ENCODE measurements around the gene ATP1A1. TPM values are rescaled to one million over a fixed set of nuclear protein-coding genes. Genes with fewer than 3 reads are reported as not detected.

ATP1A1 gene
- total and polyA plus RNA-seq, 2 donors (not counting 1 experiment from before 2014, with no cell fraction given), result 141 to 230 TPM

DNA sequence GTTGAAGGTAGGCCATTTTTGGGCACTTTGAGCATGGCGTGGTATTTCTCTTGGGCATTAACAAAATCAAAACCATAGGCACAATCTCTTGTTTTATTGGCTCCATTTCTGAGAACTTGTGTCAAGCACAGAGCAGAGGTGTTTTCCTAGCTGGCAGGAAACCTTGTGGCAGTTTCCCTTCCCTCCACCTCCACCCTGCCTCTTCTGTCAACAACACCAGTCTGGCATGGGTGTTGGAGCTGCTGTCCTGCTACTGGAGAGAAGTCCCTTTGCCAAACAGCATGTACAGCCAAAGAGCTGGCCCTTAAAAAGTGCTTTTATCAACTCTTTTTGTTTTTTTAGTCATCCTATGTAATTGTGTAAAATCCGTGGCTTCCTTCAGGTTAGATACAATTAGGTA is 16.0 kb downstream of the ATP1A1 start:
- no peak for DNase-seq (ENCODE audit: low read depth in 2 of 2)
- Histone ChIP-seq H3K4me3 (replicated peaks in 1 of 4; ENCODE audit: control extremely low read depth in 1 of 4, insufficient read depth in 1 of 4, low read depth in 3 of 4, low read length in 4 of 4) (no peak overlapping the region), H3K36me3 (ENCODE audit: control insufficient read depth, insufficient read depth, low read length) (peaks cover 19% of the 10 kb centered on the region), H4K20me1 (ENCODE audit: control insufficient read depth, extremely low read depth, insufficient read depth, low read length) (no peaks in the 10 kb centered on the region), H3K4me1 (ENCODE audit: control insufficient read depth, extremely low read depth, insufficient read depth, low read length) (no peaks in the 10 kb centered on the region), H3K79me2 (ENCODE audit: control insufficient read depth, insufficient read depth, low read length) (no peaks in the 10 kb centered on the region), H3K4me2 (ENCODE audit: extremely low read depth, insufficient read depth, low read length) (no peak overlapping the region), H3K9ac (ENCODE audit: insufficient read depth, low read length) (no peak overlapping the region), H2AFZ (ENCODE audit: low read length) (no peak overlapping the region), H3K9me3 (ENCODE audit: control insufficient read depth, insufficient read depth, low read depth, low read length) (no peaks in the 10 kb centered on the region), H3K27ac (ENCODE audit: insufficient read depth, low read length) (no peak overlapping the region), H3K27me3 (ENCODE audit: control insufficient read depth, insufficient read depth, low read length) (no peaks in the 10 kb centered on the region)
- TF ChIP-seq, protein P1, sequence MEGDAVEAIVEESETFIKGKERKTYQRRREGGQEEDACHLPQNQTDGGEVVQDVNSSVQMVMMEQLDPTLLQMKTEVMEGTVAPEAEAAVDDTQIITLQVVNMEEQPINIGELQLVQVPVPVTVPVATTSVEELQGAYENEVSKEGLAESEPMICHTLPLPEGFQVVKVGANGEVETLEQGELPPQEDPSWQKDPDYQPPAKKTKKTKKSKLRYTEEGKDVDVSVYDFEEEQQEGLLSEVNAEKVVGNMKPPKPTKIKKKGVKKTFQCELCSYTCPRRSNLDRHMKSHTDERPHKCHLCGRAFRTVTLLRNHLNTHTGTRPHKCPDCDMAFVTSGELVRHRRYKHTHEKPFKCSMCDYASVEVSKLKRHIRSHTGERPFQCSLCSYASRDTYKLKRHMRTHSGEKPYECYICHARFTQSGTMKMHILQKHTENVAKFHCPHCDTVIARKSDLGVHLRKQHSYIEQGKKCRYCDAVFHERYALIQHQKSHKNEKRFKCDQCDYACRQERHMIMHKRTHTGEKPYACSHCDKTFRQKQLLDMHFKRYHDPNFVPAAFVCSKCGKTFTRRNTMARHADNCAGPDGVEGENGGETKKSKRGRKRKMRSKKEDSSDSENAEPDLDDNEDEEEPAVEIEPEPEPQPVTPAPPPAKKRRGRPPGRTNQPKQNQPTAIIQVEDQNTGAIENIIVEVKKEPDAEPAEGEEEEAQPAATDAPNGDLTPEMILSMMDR (conservative IDR thresholded peaks at IDR 0.05 in 1 of 2, IDR thresholded peaks at IDR 0.05 in 1 of 2; ENCODE audit: low read depth in 1 of 2, low read length in 2 of 2), result no peak
- TF ChIP-seq EZH2 (IDR thresholded peaks at IDR 0.05; ENCODE audit: low read length, missing control alignments), result no peak

DNA sequence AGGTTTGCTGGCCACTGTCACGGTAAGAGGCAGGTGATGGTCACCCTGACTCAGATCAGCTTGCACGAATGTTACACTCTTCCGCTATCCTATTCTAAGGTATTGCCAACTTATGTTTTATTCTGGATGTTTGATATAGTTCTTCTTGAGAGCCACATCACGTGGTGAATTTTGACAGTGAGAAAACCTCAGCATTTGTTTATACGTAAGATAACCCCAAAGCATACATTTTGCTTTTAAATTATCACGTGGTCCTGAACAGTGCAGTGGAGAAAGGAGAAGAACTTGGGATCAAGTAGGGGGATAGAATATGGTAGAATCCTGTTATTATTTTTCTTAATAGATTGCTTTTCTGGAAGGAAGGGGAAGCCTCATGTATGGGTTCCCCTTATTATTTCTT is 16.6 kb downstream of the ATP1A1 start:
- H3K79me2 ChIP-seq (ENCODE audit: control insufficient read depth, insufficient read depth, low read length), result no peaks in the 10 kb centered on the region
- TF ChIP-seq, protein P1 (conservative IDR thresholded peaks at IDR 0.05 in 1 of 2, IDR thresholded peaks at IDR 0.05 in 1 of 2; ENCODE audit: low read depth in 1 of 2, low read length in 2 of 2), result no peak
- TF ChIP-seq EZH2 (IDR thresholded peaks at IDR 0.05; ENCODE audit: low read length, missing control alignments), result no peak
- H3K27me3 ChIP-seq (ENCODE audit: control insufficient read depth, insufficient read depth, low read length), result no peaks in the 10 kb centered on the region
- H3K36me3 ChIP-seq (ENCODE audit: control insufficient read depth, insufficient read depth, low read length), result peaks cover 19% of the 10 kb centered on the region
- no peaks in the 10 kb centered on the region for H3K9me3 ChIP-seq (ENCODE audit: control insufficient read depth, insufficient read depth, low read depth, low read length)
- H3K4me2 ChIP-seq (ENCODE audit: extremely low read depth, insufficient read depth, low read length), result no peak overlapping the region
- H3K27ac ChIP-seq (ENCODE audit: insufficient read depth, low read length), result no peak overlapping the region
- H3K4me3 ChIP-seq (replicated peaks in 1 of 4; ENCODE audit: control extremely low read depth in 1 of 4, insufficient read depth in 1 of 4, low read depth in 3 of 4, low read length in 4 of 4), result no peak overlapping the region
- no peaks in the 10 kb centered on the region for H4K20me1 ChIP-seq (ENCODE audit: control insufficient read depth, extremely low read depth, insufficient read depth, low read length)
- no peak overlapping the region for H2AFZ ChIP-seq (ENCODE audit: low read length)
- DNase-seq (ENCODE audit: low read depth in 2 of 2), result no peak
- no peak overlapping the region for H3K9ac ChIP-seq (ENCODE audit: insufficient read depth, low read length)
- no peaks in the 10 kb centered on the region for H3K4me1 ChIP-seq (ENCODE audit: control insufficient read depth, extremely low read depth, insufficient read depth, low read length)

DNA sequence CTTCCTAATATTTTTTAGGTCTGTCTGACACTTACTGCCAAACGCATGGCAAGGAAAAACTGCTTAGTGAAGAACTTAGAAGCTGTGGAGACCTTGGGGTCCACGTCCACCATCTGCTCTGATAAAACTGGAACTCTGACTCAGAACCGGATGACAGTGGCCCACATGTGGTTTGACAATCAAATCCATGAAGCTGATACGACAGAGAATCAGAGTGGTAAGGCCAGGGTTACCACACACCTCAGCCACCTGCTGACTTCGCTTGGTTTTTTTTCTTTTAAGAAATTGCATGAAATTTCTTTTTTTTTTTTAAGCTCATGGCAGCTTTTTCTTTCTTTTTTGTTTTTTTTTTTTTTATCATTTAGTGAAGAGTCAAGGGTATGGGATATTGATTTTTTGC is 17.2 kb downstream of the ATP1A1 start:
- no peak for TF ChIP-seq EZH2 (IDR thresholded peaks at IDR 0.05; ENCODE audit: low read length, missing control alignments)
- TF ChIP-seq, protein P1 (conservative IDR thresholded peaks at IDR 0.05 in 1 of 2, IDR thresholded peaks at IDR 0.05 in 1 of 2; ENCODE audit: low read depth in 1 of 2, low read length in 2 of 2), result no peak
- H3K9ac ChIP-seq (ENCODE audit: insufficient read depth, low read length), result no peak overlapping the region
- H4K20me1 ChIP-seq (ENCODE audit: control insufficient read depth, extremely low read depth, insufficient read depth, low read length), result no peaks in the 10 kb centered on the region
- H3K4me3 ChIP-seq (replicated peaks in 1 of 4; ENCODE audit: control extremely low read depth in 1 of 4, insufficient read depth in 1 of 4, low read depth in 3 of 4, low read length in 4 of 4), result no peak overlapping the region
- no peaks in the 10 kb centered on the region for H3K9me3 ChIP-seq (ENCODE audit: control insufficient read depth, insufficient read depth, low read depth, low read length)
- no peak for DNase-seq (ENCODE audit: low read depth in 2 of 2)
- no peaks in the 10 kb centered on the region for H3K4me1 ChIP-seq (ENCODE audit: control insufficient read depth, extremely low read depth, insufficient read depth, low read length)
- no peak overlapping the region for H3K27ac ChIP-seq (ENCODE audit: insufficient read depth, low read length)
- peaks cover 19% of the 10 kb centered on the region for H3K36me3 ChIP-seq (ENCODE audit: control insufficient read depth, insufficient read depth, low read length)
- no peak overlapping the region for H3K4me2 ChIP-seq (ENCODE audit: extremely low read depth, insufficient read depth, low read length)
- H2AFZ ChIP-seq (ENCODE audit: low read length), result no peak overlapping the region
- H3K27me3 ChIP-seq (ENCODE audit: control insufficient read depth, insufficient read depth, low read length), result no peaks in the 10 kb centered on the region
- H3K79me2 ChIP-seq (ENCODE audit: control insufficient read depth, insufficient read depth, low read length), result no peaks in the 10 kb centered on the region
